Measurements from ENCODE around the gene CABLES1. TPM values are rescaled to one million over a fixed set of nuclear protein-coding genes. Genes with fewer than 3 reads are reported as not detected.

CABLES1 gene
- total RNA-seq, 1 experiment from 2014 or later, result 66.4 TPM

GRCh38 chr18:23253630-23254029 lies 118.3 kb downstream of the CABLES1 start:
- Histone ChIP-seq H3K9me3 (ENCODE audit: control insufficient read depth, insufficient read depth, low read depth, low read length) (no peaks in the 10 kb centered on the region), H3K4me1 (ENCODE audit: control insufficient read depth, insufficient read depth, low read length) (peaks cover 23% of the 10 kb centered on the region), H3K36me3 (ENCODE audit: control insufficient read depth, insufficient read depth, low read length) (no peaks in the 10 kb centered on the region), H3K27ac (ENCODE audit: low read length) (0 out of 2 replicates have a peak overlapping the region, but pooled peaks have one; percentile 7), H3K4me3 (ENCODE audit: low read depth in 2 of 2, low read length in 2 of 2) (no peak overlapping the region), H3K27me3 (ENCODE audit: control insufficient read depth, insufficient read depth, low read length) (no peaks in the 10 kb centered on the region)
- ATAC-seq, result no peak
- DNase-seq (ENCODE audit: low read depth, low spot score), result no peak
- POLR2A ChIA-PET, result no interaction called here
- CTCF ChIA-PET, result no interaction called here
- BruUV-seq (replicated peaks), result no TSS peak
- in situ Hi-C loops (cut with HindIII; ENCODE audit: low pct_unique_long_range_greater_than_20kb, low sequenced_read_pairs), result no loop called here
- intact Hi-C loops (cut with micrococcal nuclease; ENCODE audit: unreplicated experiment), result no loop called here
- TF ChIP-seq CTCF (IDR thresholded peaks at IDR 0.05), result no peak
- no peak for TF ChIP-seq SIN3A (IDR thresholded peaks at IDR 0.05; ENCODE audit: borderline replicate concordance, insufficient read depth, low read depth, low read length)
- TF ChIP-seq, protein P1, sequence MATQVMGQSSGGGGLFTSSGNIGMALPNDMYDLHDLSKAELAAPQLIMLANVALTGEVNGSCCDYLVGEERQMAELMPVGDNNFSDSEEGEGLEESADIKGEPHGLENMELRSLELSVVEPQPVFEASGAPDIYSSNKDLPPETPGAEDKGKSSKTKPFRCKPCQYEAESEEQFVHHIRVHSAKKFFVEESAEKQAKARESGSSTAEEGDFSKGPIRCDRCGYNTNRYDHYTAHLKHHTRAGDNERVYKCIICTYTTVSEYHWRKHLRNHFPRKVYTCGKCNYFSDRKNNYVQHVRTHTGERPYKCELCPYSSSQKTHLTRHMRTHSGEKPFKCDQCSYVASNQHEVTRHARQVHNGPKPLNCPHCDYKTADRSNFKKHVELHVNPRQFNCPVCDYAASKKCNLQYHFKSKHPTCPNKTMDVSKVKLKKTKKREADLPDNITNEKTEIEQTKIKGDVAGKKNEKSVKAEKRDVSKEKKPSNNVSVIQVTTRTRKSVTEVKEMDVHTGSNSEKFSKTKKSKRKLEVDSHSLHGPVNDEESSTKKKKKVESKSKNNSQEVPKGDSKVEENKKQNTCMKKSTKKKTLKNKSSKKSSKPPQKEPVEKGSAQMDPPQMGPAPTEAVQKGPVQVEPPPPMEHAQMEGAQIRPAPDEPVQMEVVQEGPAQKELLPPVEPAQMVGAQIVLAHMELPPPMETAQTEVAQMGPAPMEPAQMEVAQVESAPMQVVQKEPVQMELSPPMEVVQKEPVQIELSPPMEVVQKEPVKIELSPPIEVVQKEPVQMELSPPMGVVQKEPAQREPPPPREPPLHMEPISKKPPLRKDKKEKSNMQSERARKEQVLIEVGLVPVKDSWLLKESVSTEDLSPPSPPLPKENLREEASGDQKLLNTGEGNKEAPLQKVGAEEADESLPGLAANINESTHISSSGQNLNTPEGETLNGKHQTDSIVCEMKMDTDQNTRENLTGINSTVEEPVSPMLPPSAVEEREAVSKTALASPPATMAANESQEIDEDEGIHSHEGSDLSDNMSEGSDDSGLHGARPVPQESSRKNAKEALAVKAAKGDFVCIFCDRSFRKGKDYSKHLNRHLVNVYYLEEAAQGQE (IDR thresholded peaks at IDR 0.05; ENCODE audit: insufficient read depth in 1 of 2, low read depth in 2 of 2, low read length in 1 of 2), result no peak
- TF ChIP-seq TCF7L2 (IDR thresholded peaks at IDR 0.05; ENCODE audit: low read depth, low read length), result no peak
- TF ChIP-seq POLR2AphosphoS5 (IDR thresholded peaks at IDR 0.05; ENCODE audit: low read depth, low read length), result no peak

- ChIA-PET POLR2A (no interaction called here), CTCF (no interaction called here)
- H3K4me1 ChIP-seq (ENCODE audit: control insufficient read depth, insufficient read depth, low read length), result peaks cover 58% of the 10 kb centered on the region
- H3K4me3 ChIP-seq (ENCODE audit: low read depth in 2 of 2, low read length in 2 of 2), result no peak overlapping the region
- H3K36me3 ChIP-seq (ENCODE audit: control insufficient read depth, insufficient read depth, low read length), result no peaks in the 10 kb centered on the region
- ATAC-seq, result no peak
- TF ChIP-seq TCF7L2 (IDR thresholded peaks at IDR 0.05; ENCODE audit: low read depth, low read length), result no peak
- TF ChIP-seq POLR2AphosphoS5 (IDR thresholded peaks at IDR 0.05; ENCODE audit: low read depth, low read length), result no peak
- TF ChIP-seq CTCF (IDR thresholded peaks at IDR 0.05), result no peak
- peak overlapping the region; percentile 91 for H3K27ac ChIP-seq (ENCODE audit: low read length)
- intact Hi-C loops (cut with micrococcal nuclease; ENCODE audit: unreplicated experiment) (no loop called here), in situ Hi-C loops (cut with HindIII; ENCODE audit: low pct_unique_long_range_greater_than_20kb, low sequenced_read_pairs) (no loop called here)
- H3K27me3 ChIP-seq (ENCODE audit: control insufficient read depth, insufficient read depth, low read length), result no peaks in the 10 kb centered on the region
- no peak for DNase-seq (ENCODE audit: low read depth, low spot score)
- no TSS peak for BruUV-seq (replicated peaks)
- H3K9me3 ChIP-seq (ENCODE audit: control insufficient read depth, insufficient read depth, low read depth, low read length), result no peaks in the 10 kb centered on the region
These were observed 121.9 kb downstream of the CABLES1 start for GRCh38 chr18:23257137-23257536.

Data from Panc1 (cell line).